Measurements from ENCODE around the gene UBE2S. TPM values are rescaled to one million over a fixed set of nuclear protein-coding genes. Genes with fewer than 3 reads are reported as not detected.

Gene UBE2S
- total RNA-seq, 2 donors from 2014 or later = 202 to 246 TPM

- peaks cover 99% of the 10 kb centered on the region for H3K27me3 ChIP-seq (ENCODE audit: control insufficient read depth, insufficient read depth, low read length, poor library complexity, severe bottlenecking)
- WGBS, 2 experiments (ENCODE audit: insufficient coverage in 1 of 2, insufficient read length in 1 of 2) = 39 to 55% methylated on average over 6 to 15 of the region's 16 CpGs
- no peak overlapping the region for H3K27ac Mint-ChIP-seq
Measured at GRCh38 chr19:55447421-55448174, 40.0 kb upstream of the UBE2S start.

GRCh38 chr19:55446060-55446459 lies 38.5 kb upstream of the UBE2S start:
- Mint-ChIP-seq H3K27ac (no peak overlapping the region), H3K9me3 (no peaks in the 10 kb centered on the region), H3K27me3 (ENCODE audit: insufficient read depth) (peaks cover 21% of the 10 kb centered on the region), H3K4me1 (peaks cover 4% of the 10 kb centered on the region), H3K36me3 (ENCODE audit: low read depth) (no peaks in the 10 kb centered on the region), H3K4me3 (no peak overlapping the region)
- H3K36me3 ChIP-seq (ENCODE audit: control insufficient read depth, insufficient read depth, low read length) = no peaks in the 10 kb centered on the region
- H3K4me1 ChIP-seq (ENCODE audit: control insufficient read depth, insufficient read depth, low read length) = no peaks in the 10 kb centered on the region
- H3K9ac ChIP-seq (ENCODE audit: extremely low read depth, low read length, poor library complexity, severe bottlenecking) = no peak overlapping the region
- WGBS, 2 experiments (ENCODE audit: insufficient coverage in 1 of 2, insufficient read length in 1 of 2) = 80 to 90% methylated on average over 4 to 8 of the region's 8 CpGs
- H3K4me3 ChIP-seq (ENCODE audit: low read length) = no peak overlapping the region
- TF ChIP-seq CTCF (conservative IDR thresholded peaks at IDR 0.05) = no peak
- DNase-seq = no peak
- H3K27ac ChIP-seq (ENCODE audit: low read depth, low read length) = no peak overlapping the region
- H3K9me3 ChIP-seq (ENCODE audit: control insufficient read depth, low read length) = no peaks in the 10 kb centered on the region
- H3K27me3 ChIP-seq (ENCODE audit: control insufficient read depth, insufficient read depth, low read length, poor library complexity, severe bottlenecking) = peaks cover 100% of the 10 kb centered on the region

More at GRCh38 chr19:55447421-55448174, 40.0 kb upstream of the UBE2S start:
- Mint-ChIP-seq H3K36me3 (ENCODE audit: low read depth) (no peaks in the 10 kb centered on the region), H3K4me1 (peaks cover 3% of the 10 kb centered on the region), H3K27me3 (ENCODE audit: insufficient read depth) (peaks cover 21% of the 10 kb centered on the region), H3K9me3 (no peaks in the 10 kb centered on the region), H3K4me3 (no peak overlapping the region)
- Histone ChIP-seq H3K9ac (ENCODE audit: extremely low read depth, low read length, poor library complexity, severe bottlenecking) (no peak overlapping the region), H3K4me1 (ENCODE audit: control insufficient read depth, insufficient read depth, low read length) (no peaks in the 10 kb centered on the region), H3K4me3 (ENCODE audit: low read length) (no peak overlapping the region), H3K9me3 (ENCODE audit: control insufficient read depth, low read length) (no peaks in the 10 kb centered on the region), H3K36me3 (ENCODE audit: control insufficient read depth, insufficient read depth, low read length) (no peaks in the 10 kb centered on the region), H3K27ac (ENCODE audit: low read depth, low read length) (no peak overlapping the region)
- DNase-seq = no peak
- TF ChIP-seq CTCF (conservative IDR thresholded peaks at IDR 0.05) = no peak

GRCh38 chr19:55444646-55445045 lies 37.1 kb upstream of the UBE2S start:
- Histone ChIP-seq H3K27ac (ENCODE audit: low read depth, low read length) (no peak overlapping the region), H3K4me1 (ENCODE audit: control insufficient read depth, insufficient read depth, low read length) (no peaks in the 10 kb centered on the region), H3K4me3 (ENCODE audit: low read length) (no peak overlapping the region), H3K36me3 (ENCODE audit: control insufficient read depth, insufficient read depth, low read length) (no peaks in the 10 kb centered on the region), H3K9me3 (ENCODE audit: control insufficient read depth, low read length) (no peaks in the 10 kb centered on the region), H3K9ac (ENCODE audit: extremely low read depth, low read length, poor library complexity, severe bottlenecking) (no peak overlapping the region), H3K27me3 (ENCODE audit: control insufficient read depth, insufficient read depth, low read length, poor library complexity, severe bottlenecking) (peaks cover 100% of the 10 kb centered on the region)
- Mint-ChIP-seq H3K27me3 (ENCODE audit: insufficient read depth) (peaks cover 27% of the 10 kb centered on the region), H3K36me3 (ENCODE audit: low read depth) (no peaks in the 10 kb centered on the region), H3K9me3 (peaks cover 3% of the 10 kb centered on the region), H3K4me3 (no peak overlapping the region), H3K27ac (no peak overlapping the region), H3K4me1 (peaks cover 7% of the 10 kb centered on the region)
- no peak for TF ChIP-seq CTCF (conservative IDR thresholded peaks at IDR 0.05)
- 52 to 54% methylated on average over 8 to 11 of the region's 11 CpGs for WGBS, 2 experiments (ENCODE audit: insufficient coverage in 1 of 2, insufficient read length in 1 of 2)
- DNase-seq = no peak

All from endodermal cell (in vitro differentiated cells).